Kidney epithelial cell (primary cell): ENCODE results near the gene DNAI1. TPM values are rescaled to one million over a fixed set of nuclear protein-coding genes. Genes with fewer than 3 reads are reported as not detected.

Experiments used
- DNase-seq: peaks from one replicate; pipeline ENCODE4 v3.0.0-alpha.2; 2010; ENCODE audit warnings: low read depth
- H3K27me3 ChIP-seq: 2 replicates; pipeline ENCODE4 v1.6.0; 2011; ENCODE audit warnings: low read length; ENCODE audit not compliant: control insufficient read depth, insufficient read depth
- H3K36me3 ChIP-seq: 2 replicates; pipeline ENCODE4 v1.5.1; 2011; ENCODE audit warnings: low read length; ENCODE audit not compliant: control insufficient read depth, insufficient read depth
- H3K4me3 ChIP-seq: 2 replicates; pipeline ENCODE4 v1.5.1; 2011; ENCODE audit warnings: low read depth, mild to moderate bottlenecking, control low read depth, low read length
- CTCF ChIP-seq: IDR thresholded peaks from 2 replicates; pipeline ENCODE4 v1.5.1; 2011; ENCODE audit warnings: mild to moderate bottlenecking, moderate library complexity, low read length, control low read depth, inconsistent platforms; ENCODE audit not compliant: insufficient read depth, poor library complexity, severe bottlenecking
- total RNA-seq: library from RNA; depleted of rRNA; stranded (reverse); fragments of >200 nt; gene quantifications from 2 replicates; pipeline ENCODE4 v1.2.3, GENCODE V29; 2015

The DNAI1 gene
- total RNA-seq, 1 donor from 2014 or later, result not detected

- no peak for TF ChIP-seq CTCF
- no peak overlapping the region for H3K4me3 ChIP-seq
- H3K36me3 ChIP-seq, result no peaks in the 10 kb centered on the region
- DNase-seq, result no peak
- H3K27me3 ChIP-seq, result peaks cover 35% of the 10 kb centered on the region
Measured at GRCh38 chr9:34514401-34514800, 55.8 kb downstream of the DNAI1 start.

GRCh38 chr9:34514816-34515215 is 56.2 kb downstream of the DNAI1 start:
- Histone ChIP-seq H3K36me3 (no peaks in the 10 kb centered on the region), H3K27me3 (peaks cover 38% of the 10 kb centered on the region), H3K4me3 (no peak overlapping the region)
- DNase-seq, result no peak
- TF ChIP-seq CTCF, result no peak

GRCh38 chr9:34515959-34516358 is 57.4 kb downstream of the DNAI1 start:
- peaks cover 35% of the 10 kb centered on the region for H3K27me3 ChIP-seq
- H3K36me3 ChIP-seq, result no peaks in the 10 kb centered on the region
- H3K4me3 ChIP-seq, result no peak overlapping the region
- no peak for TF ChIP-seq CTCF
- DNase-seq, result no peak

- Histone ChIP-seq H3K27me3 (peaks cover 40% of the 10 kb centered on the region), H3K36me3 (no peaks in the 10 kb centered on the region), H3K4me3 (no peak overlapping the region)
- TF ChIP-seq CTCF, result no peak
- DNase-seq, result no peak
Measured at GRCh38 chr9:34517185-34517584, 58.6 kb downstream of the DNAI1 start.

- TF ChIP-seq CTCF, result no peak
- DNase-seq, result no peak
- Histone ChIP-seq H3K4me3 (no peak overlapping the region), H3K36me3 (no peaks in the 10 kb centered on the region), H3K27me3 (peaks cover 40% of the 10 kb centered on the region)
Measured at GRCh38 chr9:34518110-34518616, 59.6 kb downstream of the DNAI1 start.

GRCh38 chr9:34518896-34519295 is 60.3 kb downstream of the DNAI1 start:
- no peak overlapping the region for H3K4me3 ChIP-seq
- peaks cover 40% of the 10 kb centered on the region for H3K27me3 ChIP-seq
- DNase-seq, result no peak
- no peak for TF ChIP-seq CTCF
- no peaks in the 10 kb centered on the region for H3K36me3 ChIP-seq
